ENCODE data around the gene MRPS7.
A peak's percentile ranks its signal among the peaks of the same experiment; 100 is the strongest.

The MRPS7 gene

DNA sequence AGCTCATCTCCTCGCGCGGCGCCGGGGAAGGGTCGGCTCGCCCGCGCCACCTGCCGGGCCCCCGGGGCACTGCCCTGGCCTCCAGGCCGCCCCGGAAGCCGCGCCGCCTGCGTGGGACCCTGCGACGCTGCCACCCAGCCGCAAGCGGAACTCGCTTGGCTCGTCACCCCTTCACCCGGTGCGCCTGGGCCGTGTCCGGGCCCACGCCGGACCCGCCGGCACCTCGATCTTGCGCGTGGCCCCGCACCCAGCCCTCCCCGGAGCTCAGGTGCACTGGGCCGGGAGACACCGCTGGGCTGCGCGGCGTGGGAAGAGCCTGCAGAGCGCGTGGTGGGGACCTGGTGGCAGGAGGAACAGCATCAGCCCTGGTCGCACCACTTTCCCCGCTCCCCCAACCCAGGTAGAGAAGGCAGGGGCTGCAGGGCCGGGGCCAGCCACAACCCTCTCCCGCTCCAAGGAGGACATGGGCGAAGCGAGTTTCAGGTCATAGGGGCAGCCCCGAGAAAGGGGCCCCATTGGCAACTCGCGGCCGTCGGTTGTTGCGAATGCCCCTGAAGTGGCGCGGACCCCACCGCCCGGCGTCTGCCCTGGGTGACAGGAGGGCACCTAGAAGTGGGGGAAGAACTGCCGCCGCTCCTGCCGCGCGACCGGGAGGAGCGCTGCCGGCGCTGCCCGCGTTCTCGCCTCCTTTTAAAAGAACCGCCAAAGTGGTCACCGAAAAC lies 9.7 kb downstream of the MRPS7 start (continued):
- TF ChIP-seq, protein P1, sequence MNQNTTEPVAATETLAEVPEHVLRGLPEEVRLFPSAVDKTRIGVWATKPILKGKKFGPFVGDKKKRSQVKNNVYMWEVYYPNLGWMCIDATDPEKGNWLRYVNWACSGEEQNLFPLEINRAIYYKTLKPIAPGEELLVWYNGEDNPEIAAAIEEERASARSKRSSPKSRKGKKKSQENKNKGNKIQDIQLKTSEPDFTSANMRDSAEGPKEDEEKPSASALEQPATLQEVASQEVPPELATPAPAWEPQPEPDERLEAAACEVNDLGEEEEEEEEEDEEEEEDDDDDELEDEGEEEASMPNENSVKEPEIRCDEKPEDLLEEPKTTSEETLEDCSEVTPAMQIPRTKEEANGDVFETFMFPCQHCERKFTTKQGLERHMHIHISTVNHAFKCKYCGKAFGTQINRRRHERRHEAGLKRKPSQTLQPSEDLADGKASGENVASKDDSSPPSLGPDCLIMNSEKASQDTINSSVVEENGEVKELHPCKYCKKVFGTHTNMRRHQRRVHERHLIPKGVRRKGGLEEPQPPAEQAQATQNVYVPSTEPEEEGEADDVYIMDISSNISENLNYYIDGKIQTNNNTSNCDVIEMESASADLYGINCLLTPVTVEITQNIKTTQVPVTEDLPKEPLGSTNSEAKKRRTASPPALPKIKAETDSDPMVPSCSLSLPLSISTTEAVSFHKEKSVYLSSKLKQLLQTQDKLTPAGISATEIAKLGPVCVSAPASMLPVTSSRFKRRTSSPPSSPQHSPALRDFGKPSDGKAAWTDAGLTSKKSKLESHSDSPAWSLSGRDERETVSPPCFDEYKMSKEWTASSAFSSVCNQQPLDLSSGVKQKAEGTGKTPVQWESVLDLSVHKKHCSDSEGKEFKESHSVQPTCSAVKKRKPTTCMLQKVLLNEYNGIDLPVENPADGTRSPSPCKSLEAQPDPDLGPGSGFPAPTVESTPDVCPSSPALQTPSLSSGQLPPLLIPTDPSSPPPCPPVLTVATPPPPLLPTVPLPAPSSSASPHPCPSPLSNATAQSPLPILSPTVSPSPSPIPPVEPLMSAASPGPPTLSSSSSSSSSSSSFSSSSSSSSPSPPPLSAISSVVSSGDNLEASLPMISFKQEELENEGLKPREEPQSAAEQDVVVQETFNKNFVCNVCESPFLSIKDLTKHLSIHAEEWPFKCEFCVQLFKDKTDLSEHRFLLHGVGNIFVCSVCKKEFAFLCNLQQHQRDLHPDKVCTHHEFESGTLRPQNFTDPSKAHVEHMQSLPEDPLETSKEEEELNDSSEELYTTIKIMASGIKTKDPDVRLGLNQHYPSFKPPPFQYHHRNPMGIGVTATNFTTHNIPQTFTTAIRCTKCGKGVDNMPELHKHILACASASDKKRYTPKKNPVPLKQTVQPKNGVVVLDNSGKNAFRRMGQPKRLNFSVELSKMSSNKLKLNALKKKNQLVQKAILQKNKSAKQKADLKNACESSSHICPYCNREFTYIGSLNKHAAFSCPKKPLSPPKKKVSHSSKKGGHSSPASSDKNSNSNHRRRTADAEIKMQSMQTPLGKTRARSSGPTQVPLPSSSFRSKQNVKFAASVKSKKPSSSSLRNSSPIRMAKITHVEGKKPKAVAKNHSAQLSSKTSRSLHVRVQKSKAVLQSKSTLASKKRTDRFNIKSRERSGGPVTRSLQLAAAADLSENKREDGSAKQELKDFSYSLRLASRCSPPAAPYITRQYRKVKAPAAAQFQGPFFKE (tag by site-specific recombination; IDR thresholded peaks at IDR 0.05; ENCODE audit: borderline replicate concordance), result no peak
- TF ChIP-seq ZNF600 (tag by site-specific recombination; IDR thresholded peaks at IDR 0.05) (peak; percentile 40), ZNF777 (tag by site-specific recombination; IDR thresholded peaks at IDR 0.05; ENCODE audit: borderline replicate concordance) (0 out of 2 replicates have a peak, but pooled peaks have one; percentile 17), ZNF658 (tag by site-specific recombination; IDR thresholded peaks at IDR 0.05) (no peak), ZEB2 (tag by site-specific recombination; IDR thresholded peaks at IDR 0.05) (peak; percentile 68; the same call in 1 of the 2 replicates), ZNF114 (tag by site-specific recombination; IDR thresholded peaks at IDR 0.05) (no peak), ZNF76 (tag by site-specific recombination; IDR thresholded peaks at IDR 0.05; ENCODE audit: borderline replicate concordance, low read depth) (no peak), ZNF10 (tag by site-specific recombination; IDR thresholded peaks at IDR 0.05) (peak; percentile 39; the same call in 1 of the 2 replicates), ZNF510 (tag by site-specific recombination; IDR thresholded peaks at IDR 0.05; ENCODE audit: insufficient replicate concordance) (no peak), ZNF626 (tag by site-specific recombination; IDR thresholded peaks at IDR 0.05) (no peak), ZFP69B (tag by site-specific recombination; IDR thresholded peaks at IDR 0.05) (no peak)
- TF ChIP-seq, protein P2, sequence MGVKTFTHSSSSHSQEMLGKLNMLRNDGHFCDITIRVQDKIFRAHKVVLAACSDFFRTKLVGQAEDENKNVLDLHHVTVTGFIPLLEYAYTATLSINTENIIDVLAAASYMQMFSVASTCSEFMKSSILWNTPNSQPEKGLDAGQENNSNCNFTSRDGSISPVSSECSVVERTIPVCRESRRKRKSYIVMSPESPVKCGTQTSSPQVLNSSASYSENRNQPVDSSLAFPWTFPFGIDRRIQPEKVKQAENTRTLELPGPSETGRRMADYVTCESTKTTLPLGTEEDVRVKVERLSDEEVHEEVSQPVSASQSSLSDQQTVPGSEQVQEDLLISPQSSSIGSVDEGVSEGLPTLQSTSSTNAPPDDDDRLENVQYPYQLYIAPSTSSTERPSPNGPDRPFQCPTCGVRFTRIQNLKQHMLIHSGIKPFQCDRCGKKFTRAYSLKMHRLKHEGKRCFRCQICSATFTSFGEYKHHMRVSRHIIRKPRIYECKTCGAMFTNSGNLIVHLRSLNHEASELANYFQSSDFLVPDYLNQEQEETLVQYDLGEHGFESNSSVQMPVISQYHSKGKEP (tag by site-specific recombination; IDR thresholded peaks at IDR 0.05), result peak; percentile 13; the same call in 1 of the 2 replicates
- TF ChIP-seq, protein P3, sequence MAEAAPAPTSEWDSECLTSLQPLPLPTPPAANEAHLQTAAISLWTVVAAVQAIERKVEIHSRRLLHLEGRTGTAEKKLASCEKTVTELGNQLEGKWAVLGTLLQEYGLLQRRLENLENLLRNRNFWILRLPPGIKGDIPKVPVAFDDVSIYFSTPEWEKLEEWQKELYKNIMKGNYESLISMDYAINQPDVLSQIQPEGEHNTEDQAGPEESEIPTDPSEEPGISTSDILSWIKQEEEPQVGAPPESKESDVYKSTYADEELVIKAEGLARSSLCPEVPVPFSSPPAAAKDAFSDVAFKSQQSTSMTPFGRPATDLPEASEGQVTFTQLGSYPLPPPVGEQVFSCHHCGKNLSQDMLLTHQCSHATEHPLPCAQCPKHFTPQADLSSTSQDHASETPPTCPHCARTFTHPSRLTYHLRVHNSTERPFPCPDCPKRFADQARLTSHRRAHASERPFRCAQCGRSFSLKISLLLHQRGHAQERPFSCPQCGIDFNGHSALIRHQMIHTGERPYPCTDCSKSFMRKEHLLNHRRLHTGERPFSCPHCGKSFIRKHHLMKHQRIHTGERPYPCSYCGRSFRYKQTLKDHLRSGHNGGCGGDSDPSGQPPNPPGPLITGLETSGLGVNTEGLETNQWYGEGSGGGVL (tag by site-specific recombination; IDR thresholded peaks at IDR 0.05), result no peak; the same call in none of the 2 replicates
- TF ChIP-seq, protein P4, sequence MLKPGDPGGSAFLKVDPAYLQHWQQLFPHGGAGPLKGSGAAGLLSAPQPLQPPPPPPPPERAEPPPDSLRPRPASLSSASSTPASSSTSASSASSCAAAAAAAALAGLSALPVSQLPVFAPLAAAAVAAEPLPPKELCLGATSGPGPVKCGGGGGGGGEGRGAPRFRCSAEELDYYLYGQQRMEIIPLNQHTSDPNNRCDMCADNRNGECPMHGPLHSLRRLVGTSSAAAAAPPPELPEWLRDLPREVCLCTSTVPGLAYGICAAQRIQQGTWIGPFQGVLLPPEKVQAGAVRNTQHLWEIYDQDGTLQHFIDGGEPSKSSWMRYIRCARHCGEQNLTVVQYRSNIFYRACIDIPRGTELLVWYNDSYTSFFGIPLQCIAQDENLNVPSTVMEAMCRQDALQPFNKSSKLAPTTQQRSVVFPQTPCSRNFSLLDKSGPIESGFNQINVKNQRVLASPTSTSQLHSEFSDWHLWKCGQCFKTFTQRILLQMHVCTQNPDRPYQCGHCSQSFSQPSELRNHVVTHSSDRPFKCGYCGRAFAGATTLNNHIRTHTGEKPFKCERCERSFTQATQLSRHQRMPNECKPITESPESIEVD (tag by site-specific recombination; IDR thresholded peaks at IDR 0.05), result no peak
- TF ChIP-seq, protein P5, sequence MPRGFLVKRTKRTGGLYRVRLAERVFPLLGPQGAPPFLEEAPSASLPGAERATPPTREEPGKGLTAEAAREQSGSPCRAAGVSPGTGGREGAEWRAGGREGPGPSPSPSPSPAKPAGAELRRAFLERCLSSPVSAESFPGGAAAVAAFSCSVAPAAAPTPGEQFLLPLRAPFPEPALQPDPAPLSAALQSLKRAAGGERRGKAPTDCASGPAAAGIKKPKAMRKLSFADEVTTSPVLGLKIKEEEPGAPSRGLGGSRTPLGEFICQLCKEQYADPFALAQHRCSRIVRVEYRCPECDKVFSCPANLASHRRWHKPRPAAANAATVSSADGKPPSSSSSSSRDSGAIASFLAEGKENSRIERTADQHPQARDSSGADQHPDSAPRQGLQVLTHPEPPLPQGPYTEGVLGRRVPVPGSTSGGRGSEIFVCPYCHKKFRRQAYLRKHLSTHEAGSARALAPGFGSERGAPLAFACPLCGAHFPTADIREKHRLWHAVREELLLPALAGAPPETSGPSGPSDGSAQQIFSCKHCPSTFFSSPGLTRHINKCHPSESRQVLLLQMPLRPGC (tag by site-specific recombination; IDR thresholded peaks at IDR 0.05), result peak; percentile 10; the same call in 1 of the 2 replicates
- TF ChIP-seq, protein P6, sequence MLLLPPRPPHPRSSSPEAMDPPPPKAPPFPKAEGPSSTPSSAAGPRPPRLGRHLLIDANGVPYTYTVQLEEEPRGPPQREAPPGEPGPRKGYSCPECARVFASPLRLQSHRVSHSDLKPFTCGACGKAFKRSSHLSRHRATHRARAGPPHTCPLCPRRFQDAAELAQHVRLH (tag by site-specific recombination; IDR thresholded peaks at IDR 0.05), result no peak
- TF ChIP-seq, protein P7, sequence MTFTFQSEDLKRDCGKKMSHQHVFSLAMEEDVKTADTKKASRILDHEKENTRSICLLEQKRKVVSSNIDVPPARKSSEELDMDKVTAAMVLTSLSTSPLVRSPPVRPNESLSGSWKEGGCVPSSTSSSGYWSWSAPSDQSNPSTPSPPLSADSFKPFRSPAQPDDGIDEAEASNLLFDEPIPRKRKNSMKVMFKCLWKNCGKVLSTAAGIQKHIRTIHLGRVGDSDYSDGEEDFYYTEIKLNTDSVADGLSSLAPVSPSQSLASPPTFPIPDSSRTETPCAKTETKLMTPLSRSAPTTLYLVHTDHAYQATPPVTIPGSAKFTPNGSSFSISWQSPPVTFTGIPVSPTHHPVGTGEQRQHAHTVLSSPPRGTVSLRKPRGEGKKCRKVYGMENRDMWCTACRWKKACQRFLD (tag by site-specific recombination; IDR thresholded peaks at IDR 0.05), result no peak
- TF ChIP-seq, protein P8, sequence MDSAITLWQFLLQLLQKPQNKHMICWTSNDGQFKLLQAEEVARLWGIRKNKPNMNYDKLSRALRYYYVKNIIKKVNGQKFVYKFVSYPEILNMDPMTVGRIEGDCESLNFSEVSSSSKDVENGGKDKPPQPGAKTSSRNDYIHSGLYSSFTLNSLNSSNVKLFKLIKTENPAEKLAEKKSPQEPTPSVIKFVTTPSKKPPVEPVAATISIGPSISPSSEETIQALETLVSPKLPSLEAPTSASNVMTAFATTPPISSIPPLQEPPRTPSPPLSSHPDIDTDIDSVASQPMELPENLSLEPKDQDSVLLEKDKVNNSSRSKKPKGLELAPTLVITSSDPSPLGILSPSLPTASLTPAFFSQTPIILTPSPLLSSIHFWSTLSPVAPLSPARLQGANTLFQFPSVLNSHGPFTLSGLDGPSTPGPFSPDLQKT (IDR thresholded peaks at IDR 0.05; ENCODE audit: borderline replicate concordance, low read depth, low read length), result no peak
- TF ChIP-seq, protein P9, sequence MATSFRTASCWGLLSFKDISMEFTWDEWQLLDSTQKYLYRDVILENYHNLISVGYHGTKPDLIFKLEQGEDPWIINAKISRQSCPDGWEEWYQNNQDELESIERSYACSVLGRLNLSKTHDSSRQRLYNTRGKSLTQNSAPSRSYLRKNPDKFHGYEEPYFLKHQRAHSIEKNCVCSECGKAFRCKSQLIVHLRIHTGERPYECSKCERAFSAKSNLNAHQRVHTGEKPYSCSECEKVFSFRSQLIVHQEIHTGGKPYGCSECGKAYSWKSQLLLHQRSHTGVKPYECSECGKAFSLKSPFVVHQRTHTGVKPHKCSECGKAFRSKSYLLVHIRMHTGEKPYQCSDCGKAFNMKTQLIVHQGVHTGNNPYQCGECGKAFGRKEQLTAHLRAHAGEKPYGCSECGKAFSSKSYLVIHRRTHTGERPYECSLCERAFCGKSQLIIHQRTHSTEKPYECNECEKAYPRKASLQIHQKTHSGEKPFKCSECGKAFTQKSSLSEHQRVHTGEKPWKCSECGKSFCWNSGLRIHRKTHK (tag by site-specific recombination; IDR thresholded peaks at IDR 0.05), result no peak

All from HEK293 (cell line).